Lower leg skin (tissue), 4 donors: ENCODE results near the gene NCAPG2. TPM values are rescaled to one million over a fixed set of nuclear protein-coding genes. Genes with fewer than 3 reads are reported as not detected.
A peak's percentile ranks its signal among the peaks of the same experiment; 100 is the strongest.

ENCODE experiments used
- DNase-seq, 2 donors: peaks; one replicate each; pipeline ENCODE4 v3.0.0-alpha.2; 2019; ENCODE audit warnings: low spot score in 2 of 2
- H3K4me3 ChIP-seq: fragments of 200-600 bp; sonication (generic); 2 replicates; pipeline ENCODE4 v1.5.1; 2017; ENCODE audit warnings: mild to moderate bottlenecking, low read depth; ENCODE audit not compliant: poor library complexity, severe bottlenecking
- POLR2A ChIP-seq, 2 donors: fragments of 450-650 bp; IDR thresholded peaks; one replicate each; pipeline ENCODE4 v1.6.1; 2016 to 2017; ENCODE audit warnings: antibody characterized with exemption in 2 of 2, mild to moderate bottlenecking in 1 of 2, moderate library complexity in 1 of 2
- WGBS, 2 donors: methylation state at CpG; one replicate each; pipeline ENCODE4 v1.1.5; 2018; 5-methylcytosine and 5-hydroxymethylcytosine counted together
- intact Hi-C: fragments of 100-400 bp; cut with DNase I; formaldehyde crosslinking; loops from one replicate; pipeline ENCODE4 v1.15.0; 2023; ENCODE audit warnings: low total_unique reads
- total RNA-seq, 4 donors: library from RNA; depleted of rRNA; stranded (reverse); fragments of >200 nt; gene quantifications; one replicate each; pipeline ENCODE4 v1.1.0, GENCODE V29; 2016
- TF ChIP-seq, protein P1 (sequence below), 3 donors: fragments of 450-650 bp; IDR thresholded peaks; one replicate each; pipeline ENCODE4 v1.5.1; 2016; ENCODE audit warnings: antibody characterized with exemption in 3 of 3, mild to moderate bottlenecking in 3 of 3, moderate library complexity in 2 of 3

Gene NCAPG2
- total RNA-seq, 4 donors from 2014 or later, result 5.2 to 9.7 (median 6.1) TPM

GRCh38 chr7:158707610-158708009 lies 3.0 kb upstream of the NCAPG2 start:
- 45 to 57% methylated on average over 4 of the region's 4 CpGs for WGBS, 2 donors
- intact Hi-C loops, result loop anchor here (10.0 kb wide), 1 partner anchor 137 kb away; no protein-coding TSS in a partner anchor
- TF ChIP-seq POLR2A (IDR thresholded peaks at IDR 0.05), result no peak
- TF ChIP-seq, protein P1, sequence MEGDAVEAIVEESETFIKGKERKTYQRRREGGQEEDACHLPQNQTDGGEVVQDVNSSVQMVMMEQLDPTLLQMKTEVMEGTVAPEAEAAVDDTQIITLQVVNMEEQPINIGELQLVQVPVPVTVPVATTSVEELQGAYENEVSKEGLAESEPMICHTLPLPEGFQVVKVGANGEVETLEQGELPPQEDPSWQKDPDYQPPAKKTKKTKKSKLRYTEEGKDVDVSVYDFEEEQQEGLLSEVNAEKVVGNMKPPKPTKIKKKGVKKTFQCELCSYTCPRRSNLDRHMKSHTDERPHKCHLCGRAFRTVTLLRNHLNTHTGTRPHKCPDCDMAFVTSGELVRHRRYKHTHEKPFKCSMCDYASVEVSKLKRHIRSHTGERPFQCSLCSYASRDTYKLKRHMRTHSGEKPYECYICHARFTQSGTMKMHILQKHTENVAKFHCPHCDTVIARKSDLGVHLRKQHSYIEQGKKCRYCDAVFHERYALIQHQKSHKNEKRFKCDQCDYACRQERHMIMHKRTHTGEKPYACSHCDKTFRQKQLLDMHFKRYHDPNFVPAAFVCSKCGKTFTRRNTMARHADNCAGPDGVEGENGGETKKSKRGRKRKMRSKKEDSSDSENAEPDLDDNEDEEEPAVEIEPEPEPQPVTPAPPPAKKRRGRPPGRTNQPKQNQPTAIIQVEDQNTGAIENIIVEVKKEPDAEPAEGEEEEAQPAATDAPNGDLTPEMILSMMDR (IDR thresholded peaks at IDR 0.05), result no peak

GRCh38 chr7:158706710-158707590 lies 2.3 kb upstream of the NCAPG2 start:
- intact Hi-C loops, result loop anchor here (10.0 kb wide), 1 partner anchor 138 kb away; no protein-coding TSS in a partner anchor
- TF ChIP-seq, protein P1 (IDR thresholded peaks at IDR 0.05), result no peak
- TF ChIP-seq POLR2A (IDR thresholded peaks at IDR 0.05), result no peak
- H3K4me3 ChIP-seq, result no peak overlapping the region
- DNase-seq, result no peak
- WGBS, 2 donors, result 91 to 98% methylated on average over 25 to 29 of the region's 29 CpGs

More at GRCh38 chr7:158707610-158708009, 3.0 kb upstream of the NCAPG2 start:
- DNase-seq, result no peak
- H3K4me3 ChIP-seq, result no peak overlapping the region

- no peak overlapping the region for H3K4me3 ChIP-seq
- 66 to 83% methylated on average over 5 of the region's 5 CpGs for WGBS, 2 donors
- DNase-seq, result no peak
- intact Hi-C loops, result loop anchor here (10.0 kb wide), 1 partner anchor 139 kb away; no protein-coding TSS in a partner anchor
- TF ChIP-seq POLR2A (IDR thresholded peaks at IDR 0.05), result no peak
- TF ChIP-seq, protein P1 (IDR thresholded peaks at IDR 0.05), result no peak
These were observed 1.7 kb upstream of the NCAPG2 start for GRCh38 chr7:158706273-158706704.

DNA sequence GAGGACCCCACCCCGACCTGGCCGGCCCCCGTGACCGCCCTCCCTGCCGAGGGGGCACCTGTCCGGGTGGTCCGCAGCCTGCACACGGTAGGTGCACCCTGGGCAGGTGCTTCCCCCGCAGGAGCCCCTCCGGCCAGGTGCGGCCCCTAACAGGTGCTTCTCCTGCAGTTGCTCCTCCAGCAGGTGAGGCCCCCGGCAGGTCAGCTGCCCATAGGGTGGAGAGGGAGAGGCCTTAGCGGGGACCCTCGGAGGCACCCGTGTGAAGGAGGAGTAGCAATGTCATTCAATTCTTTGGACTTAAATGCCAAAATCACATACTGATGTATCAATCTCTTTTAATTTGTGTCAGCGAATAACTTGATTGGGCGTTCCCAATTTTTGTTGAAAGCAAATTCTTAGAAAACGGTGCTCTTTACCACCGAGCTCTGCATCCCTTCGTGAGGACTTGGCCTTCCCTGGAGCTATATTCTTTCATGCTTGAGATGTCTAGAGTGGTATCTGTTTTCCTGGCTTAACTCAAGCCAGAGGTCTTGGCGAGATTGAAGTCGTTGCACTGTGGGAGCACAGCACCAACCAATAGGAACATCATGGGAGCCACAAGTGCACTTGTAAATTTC lies 738 bp upstream of the NCAPG2 start:
- TF ChIP-seq, protein P1 (IDR thresholded peaks at IDR 0.05), result no peak
- no peak for TF ChIP-seq POLR2A (IDR thresholded peaks at IDR 0.05)
- intact Hi-C loops, result loop anchor here (10.0 kb wide), 1 partner anchor 139 kb away; no protein-coding TSS in a partner anchor
- H3K4me3 ChIP-seq, result peak overlapping the region; percentile 41
- no peak for DNase-seq
- 5 to 6% methylated on average over 18 to 22 of the region's 22 CpGs for WGBS, 2 donors

- H3K4me3 ChIP-seq, result peak overlapping the region; percentile 68
- DNase-seq, result peak in 1 of 2 donors; percentile 39
- WGBS, 2 donors, result 20 to 54% methylated on average over 13 to 19 of the region's 23 CpGs
- intact Hi-C loops, result loop anchor here (10.0 kb wide), 1 partner anchor 141 kb away; no protein-coding TSS in a partner anchor
These were observed 703 bp downstream of the NCAPG2 start for GRCh38 chr7:158703679-158704523.
